Stromal cell of bone marrow (primary cell): ENCODE measurements around the gene MT1B.

Experiments used
- DNase-seq: peaks from one replicate; pipeline ENCODE4 v3.0.0-alpha.2; 2012; ENCODE audit warnings: low read depth

The MT1B gene

GRCh38 chr16:56651586-56651985, at the start of gene MT1B:
Gene MT1B (plus strand): TSS chr16:56651886. CDS start chr16:56651954, 68 bp downstream.
- DNase-seq: no peak

GRCh38 chr16:56603589-56603988, 48.1 kb upstream of the MT1B start:
- no peak for DNase-seq

- DNase-seq: no peak
These were observed 46.7 kb upstream of the MT1B start for GRCh38 chr16:56604966-56605365.

GRCh38 chr16:56605475-56605874, 46.2 kb upstream of the MT1B start:
- DNase-seq: no peak

- DNase-seq: peak; percentile 81
These were observed 45.6 kb upstream of the MT1B start for GRCh38 chr16:56606071-56606475.

GRCh38 chr16:56606476-56607108, 45.1 kb upstream of the MT1B start:
- peak; percentile 85 for DNase-seq

- peak; percentile 96 for DNase-seq
These were observed 44.5 kb upstream of the MT1B start for GRCh38 chr16:56607109-56607618.

GRCh38 chr16:56607675-56608042, 44.0 kb upstream of the MT1B start:
- DNase-seq: no peak

- peak; percentile 96 for DNase-seq
These were observed 43.4 kb upstream of the MT1B start, which contains the start of gene MT2A for GRCh38 chr16:56608043-56608875. Gene MT2A (plus strand): TSS chr16:56608584. CDS start chr16:56608656, 72 bp downstream.

- DNase-seq: no peak
These were observed 42.7 kb upstream of the MT1B start for GRCh38 chr16:56608876-56609462.

GRCh38 chr16:56609463-56609921, 42.2 kb upstream of the MT1B start:
- peak; percentile 70 for DNase-seq

- peak; percentile 84 for DNase-seq
These were observed 41.6 kb upstream of the MT1B start for GRCh38 chr16:56610017-56610608.

- DNase-seq: no peak
These were observed 41.0 kb upstream of the MT1B start for GRCh38 chr16:56610609-56611111.

- peak; percentile 67 for DNase-seq
These were observed 40.3 kb upstream of the MT1B start for GRCh38 chr16:56611281-56611833.

GRCh38 chr16:56613706-56614105, 38.0 kb upstream of the MT1B start:
- no peak for DNase-seq

- DNase-seq: no peak
These were observed 37.1 kb upstream of the MT1B start for GRCh38 chr16:56614549-56614991.

- DNase-seq: no peak
These were observed 36.3 kb upstream of the MT1B start for GRCh38 chr16:56615353-56615752.

GRCh38 chr16:56616608-56617211, 35.0 kb upstream of the MT1B start:
- no peak for DNase-seq

GRCh38 chr16:56617212-56618085, 34.2 kb upstream of the MT1B start:
- no peak for DNase-seq

GRCh38 chr16:56618138-56618537, 33.5 kb upstream of the MT1B start:
- no peak for DNase-seq
